Caco-2 (cell line): ENCODE results near the gene TNS3. TPM values are rescaled to one million over a fixed set of nuclear protein-coding genes. Genes with fewer than 3 reads are reported as not detected.

Experiments
- BruUV-seq: library from RNA; stranded (reverse); fragments of 400-500 nt; replicated peaks from 2 replicates; lab custom pipeline; 2021; lab: Mats Ljungman, UMichigan
- CTCF ChIA-PET: fragments of 300-600 bp; sonication (Branson Sonifier 250); formaldehyde crosslinking; loops from one replicate; lab custom pipeline; 2022; ENCODE audit warnings: antibody characterized with exemption; lab: Charles Lee
- POLR2A ChIA-PET: fragments of 300-600 bp; sonication (Branson Sonifier 250); formaldehyde crosslinking; loops from one replicate; lab custom pipeline; 2022; ENCODE audit warnings: antibody characterized with exemption; lab: Charles Lee
- DNase-seq, 2 experiments: peaks; one replicate each; pipeline versions ENCODE4 v3.0.0 to v3.0.0-alpha.2; 2020 to 2022
- H3K27me3 ChIP-seq: replicated peaks from 2 replicates; pipeline ENCODE4 v1.6.0; 2011; ENCODE audit warnings: low read length; ENCODE audit not compliant: control insufficient read depth, insufficient read depth
- H3K36me3 ChIP-seq: 2 replicates; pipeline ENCODE4 v1.5.1; 2011; ENCODE audit warnings: low read length; ENCODE audit not compliant: control insufficient read depth, insufficient read depth
- H3K4me1 ChIP-seq: fragments of 250-450 bp; sonication (Bioruptor Pico); 2 replicates; pipeline ENCODE4 v1.5.1; 2020; ENCODE audit warnings: mild to moderate bottlenecking
- H3K4me3 ChIP-seq: 2 replicates; pipeline ENCODE4 v1.5.1; 2011; ENCODE audit warnings: low read depth, mild to moderate bottlenecking, control low read depth, low read length
- H3K9me3 ChIP-seq: fragments of 250-450 bp; sonication (Bioruptor Pico); 2 replicates; pipeline ENCODE4 v1.5.1; 2020; ENCODE audit warnings: mild to moderate bottlenecking, moderate library complexity
- H3K27ac Mint-ChIP-seq: one replicate; pipeline ENCODE4 v1.8.0; 2022; ENCODE audit warnings: mixed read lengths; ENCODE audit not compliant: unreplicated experiment
- H3K27me3 Mint-ChIP-seq: one replicate; pipeline ENCODE4 v1.8.0; 2022; ENCODE audit warnings: mixed read lengths; ENCODE audit not compliant: insufficient read depth, unreplicated experiment
- H3K36me3 Mint-ChIP-seq: one replicate; pipeline ENCODE4 v1.8.0; 2022; ENCODE audit warnings: mild to moderate bottlenecking, mixed read lengths; ENCODE audit not compliant: insufficient read depth, unreplicated experiment
- H3K4me1 Mint-ChIP-seq: one replicate; pipeline ENCODE4 v1.8.0; 2022; ENCODE audit warnings: low read depth, mixed read lengths; ENCODE audit not compliant: unreplicated experiment
- H3K4me3 Mint-ChIP-seq: one replicate; pipeline ENCODE4 v1.8.0; 2022; ENCODE audit warnings: mild to moderate bottlenecking, moderate library complexity, mixed read lengths; ENCODE audit not compliant: unreplicated experiment
- H3K9me3 Mint-ChIP-seq: one replicate; pipeline ENCODE4 v1.8.0; 2022; ENCODE audit warnings: mixed read lengths; ENCODE audit not compliant: unreplicated experiment
- intact Hi-C: fragments of 100-400 bp; cut with micrococcal nuclease; formaldehyde crosslinking; loops from one replicate; pipeline ENCODE4 v1.10.0; 2022; ENCODE audit not compliant: unreplicated experiment
- total RNA-seq: library from RNA; stranded (reverse); gene quantifications from 2 replicates; pipeline ENCODE4 v1.2.3, GENCODE V29; 2022
- TF ChIP-seq, protein P1 (sequence below), 2 experiments: fragments of 200-600 bp in 1 of 2; IDR thresholded peaks; 1 replicate in 1 of 2; 2 replicates in 1 of 2; pipeline versions ENCODE4 v1.5.1 to v1.8.0; 2011 to 2022; ENCODE audit warnings: antibody characterized with exemption in 1 of 2, control low read depth in 1 of 2, inconsistent platforms in 1 of 2, low read depth in 1 of 2, low read length in 1 of 2, mild to moderate bottlenecking in 1 of 2, moderate library complexity in 1 of 2; ENCODE audit not compliant: insufficient read depth in 1 of 2, severe bottlenecking in 1 of 2, unreplicated experiment in 1 of 2

Gene TNS3
- total RNA-seq, 1 experiment from 2014 or later = 263 TPM

DNA sequence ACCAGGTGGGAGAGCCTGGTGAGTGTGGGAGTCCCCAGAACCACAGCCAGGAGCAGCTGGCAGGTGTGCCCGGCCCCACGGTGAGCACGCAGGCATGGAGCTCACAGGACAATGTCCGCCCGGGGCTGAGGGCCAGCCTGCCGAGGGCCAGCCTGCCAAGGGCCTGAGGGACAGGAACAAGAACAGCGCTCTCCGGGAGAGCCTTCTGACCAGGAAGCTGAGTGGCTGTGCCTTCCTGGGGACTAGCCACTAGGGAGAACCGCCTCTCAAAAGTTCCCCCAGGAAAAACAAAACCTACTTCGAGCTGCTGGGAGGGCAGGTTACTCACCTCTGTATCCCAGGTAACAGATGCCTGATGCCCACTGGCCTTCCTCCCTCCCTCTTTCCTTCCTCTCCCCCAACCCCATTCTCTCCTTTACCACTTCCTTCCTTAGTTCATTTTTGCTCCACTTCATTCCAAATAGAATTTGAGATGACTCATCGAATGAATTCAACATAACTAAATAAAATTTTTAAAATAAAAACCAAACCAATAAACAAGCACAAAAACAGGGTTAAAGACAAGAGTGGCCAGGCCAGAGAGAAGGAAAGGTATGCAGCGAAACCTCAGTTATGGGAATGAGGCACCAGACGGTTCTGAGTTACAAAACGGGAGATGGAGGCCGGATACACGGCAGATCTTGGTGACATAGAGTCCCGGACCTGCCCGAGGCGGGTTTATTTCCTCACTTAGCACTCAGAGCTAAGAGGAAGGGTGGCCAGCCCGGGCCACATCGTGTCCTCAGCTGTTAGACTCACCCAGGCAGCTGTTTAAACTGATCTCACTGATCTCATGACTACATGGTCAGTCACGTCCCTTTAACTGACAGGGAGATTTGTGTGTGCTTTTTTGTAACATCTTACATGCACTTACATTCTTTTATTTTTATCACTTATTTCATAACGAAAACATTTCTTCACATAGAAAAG lies 128.5 kb downstream of the TNS3 start:
- TF ChIP-seq, protein P1, sequence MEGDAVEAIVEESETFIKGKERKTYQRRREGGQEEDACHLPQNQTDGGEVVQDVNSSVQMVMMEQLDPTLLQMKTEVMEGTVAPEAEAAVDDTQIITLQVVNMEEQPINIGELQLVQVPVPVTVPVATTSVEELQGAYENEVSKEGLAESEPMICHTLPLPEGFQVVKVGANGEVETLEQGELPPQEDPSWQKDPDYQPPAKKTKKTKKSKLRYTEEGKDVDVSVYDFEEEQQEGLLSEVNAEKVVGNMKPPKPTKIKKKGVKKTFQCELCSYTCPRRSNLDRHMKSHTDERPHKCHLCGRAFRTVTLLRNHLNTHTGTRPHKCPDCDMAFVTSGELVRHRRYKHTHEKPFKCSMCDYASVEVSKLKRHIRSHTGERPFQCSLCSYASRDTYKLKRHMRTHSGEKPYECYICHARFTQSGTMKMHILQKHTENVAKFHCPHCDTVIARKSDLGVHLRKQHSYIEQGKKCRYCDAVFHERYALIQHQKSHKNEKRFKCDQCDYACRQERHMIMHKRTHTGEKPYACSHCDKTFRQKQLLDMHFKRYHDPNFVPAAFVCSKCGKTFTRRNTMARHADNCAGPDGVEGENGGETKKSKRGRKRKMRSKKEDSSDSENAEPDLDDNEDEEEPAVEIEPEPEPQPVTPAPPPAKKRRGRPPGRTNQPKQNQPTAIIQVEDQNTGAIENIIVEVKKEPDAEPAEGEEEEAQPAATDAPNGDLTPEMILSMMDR (IDR thresholded peaks at IDR 0.05; ENCODE audit: insufficient read depth in 1 of 2, low read depth in 1 of 2, low read length in 1 of 2, severe bottlenecking in 1 of 2, unreplicated experiment in 1 of 2) = no peak
- no peaks in the 10 kb centered on the region for H3K27me3 ChIP-seq
- BruUV-seq = no TSS peak
- CTCF ChIA-PET = no interaction called here
- no peaks in the 10 kb centered on the region for H3K9me3 ChIP-seq
- H3K36me3 Mint-ChIP-seq = peaks cover 86% of the 10 kb centered on the region
- no peak overlapping the region for H3K4me3 Mint-ChIP-seq
- peaks cover 3% of the 10 kb centered on the region; the same call in 1 of the 2 replicates for H3K4me1 ChIP-seq
- H3K4me3 ChIP-seq = no peak overlapping the region
- intact Hi-C loops = no loop called here
- H3K27me3 Mint-ChIP-seq = no peaks in the 10 kb centered on the region
- peak overlapping the region; percentile 65 for H3K27ac Mint-ChIP-seq
- no peak for DNase-seq
- peaks cover 1% of the 10 kb centered on the region; the same call in 1 of the 2 replicates for H3K36me3 ChIP-seq
- no peaks in the 10 kb centered on the region for H3K9me3 Mint-ChIP-seq
- POLR2A ChIA-PET = no interaction called here
- peaks cover 25% of the 10 kb centered on the region for H3K4me1 Mint-ChIP-seq

DNA sequence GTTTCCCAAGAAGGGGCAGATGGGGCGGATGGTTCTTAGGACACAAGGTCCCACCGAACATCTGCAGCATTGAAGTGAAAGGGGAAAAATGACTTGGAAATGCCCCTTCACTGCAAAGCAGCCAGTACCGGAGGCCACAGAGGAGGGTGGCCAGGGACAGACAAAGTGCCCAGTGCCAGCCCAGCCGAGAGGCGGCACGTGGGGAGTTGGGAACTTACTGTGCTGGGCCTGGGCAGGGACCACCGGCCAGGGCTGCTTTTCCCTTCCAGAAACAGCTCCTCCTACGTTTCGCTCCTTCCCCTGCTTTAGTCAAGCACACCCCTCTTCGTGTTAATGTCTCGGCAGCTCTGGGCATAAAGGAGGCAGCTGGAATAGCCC lies 129.2 kb downstream of the TNS3 start:
- H3K4me3 Mint-ChIP-seq = no peak overlapping the region
- no peak overlapping the region for H3K27ac Mint-ChIP-seq
- Histone ChIP-seq H3K36me3 (peaks cover 1% of the 10 kb centered on the region; the same call in 1 of the 2 replicates), H3K27me3 (no peaks in the 10 kb centered on the region), H3K4me1 (peaks cover 3% of the 10 kb centered on the region; the same call in 1 of the 2 replicates), H3K4me3 (no peak overlapping the region), H3K9me3 (no peaks in the 10 kb centered on the region)
- no TSS peak for BruUV-seq
- no peaks in the 10 kb centered on the region for H3K9me3 Mint-ChIP-seq
- intact Hi-C loops = no loop called here
- DNase-seq = no peak
- ChIA-PET POLR2A (no interaction called here), CTCF (no interaction called here)
- TF ChIP-seq, protein P1 (IDR thresholded peaks at IDR 0.05; ENCODE audit: insufficient read depth in 1 of 2, low read depth in 1 of 2, low read length in 1 of 2, severe bottlenecking in 1 of 2, unreplicated experiment in 1 of 2) = no peak
- H3K36me3 Mint-ChIP-seq = peaks cover 87% of the 10 kb centered on the region
- H3K4me1 Mint-ChIP-seq = peaks cover 28% of the 10 kb centered on the region
- H3K27me3 Mint-ChIP-seq = no peaks in the 10 kb centered on the region

DNA sequence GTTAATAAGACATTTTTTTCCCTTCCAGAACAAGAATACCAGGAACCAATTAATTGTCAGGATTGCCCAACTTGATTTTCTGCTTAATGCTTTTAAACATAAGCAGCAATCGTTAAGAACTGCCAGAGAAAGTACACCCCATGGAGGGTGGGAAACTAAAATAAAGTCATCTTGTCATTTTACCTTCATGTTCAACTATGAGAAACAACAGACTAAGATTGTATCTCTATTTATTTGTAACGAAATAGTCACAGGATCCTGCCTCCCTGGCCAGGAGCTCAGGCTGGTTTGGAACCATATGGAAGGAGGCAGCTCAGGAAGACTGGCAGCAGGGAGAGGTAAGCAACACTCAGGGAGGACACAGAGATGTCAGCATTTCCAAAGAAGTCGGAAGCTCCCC lies 129.6 kb downstream of the TNS3 start:
- no peak overlapping the region for H3K27ac Mint-ChIP-seq

More for the DNA sequence above, 129.6 kb downstream of the TNS3 start:
- TF ChIP-seq, protein P1 (IDR thresholded peaks at IDR 0.05; ENCODE audit: insufficient read depth in 1 of 2, low read depth in 1 of 2, low read length in 1 of 2, severe bottlenecking in 1 of 2, unreplicated experiment in 1 of 2) = no peak
- Histone ChIP-seq H3K4me3 (no peak overlapping the region), H3K36me3 (peaks cover 1% of the 10 kb centered on the region; the same call in 1 of the 2 replicates), H3K4me1 (peaks cover 3% of the 10 kb centered on the region; the same call in 1 of the 2 replicates), H3K9me3 (no peaks in the 10 kb centered on the region), H3K27me3 (no peaks in the 10 kb centered on the region)
- no peak for DNase-seq
- H3K9me3 Mint-ChIP-seq = no peaks in the 10 kb centered on the region
- POLR2A ChIA-PET = no interaction called here
- H3K36me3 Mint-ChIP-seq = peaks cover 87% of the 10 kb centered on the region
- peaks cover 28% of the 10 kb centered on the region for H3K4me1 Mint-ChIP-seq
- no peak overlapping the region for H3K4me3 Mint-ChIP-seq
- CTCF ChIA-PET = no interaction called here
- no TSS peak for BruUV-seq
- no peaks in the 10 kb centered on the region for H3K27me3 Mint-ChIP-seq
- intact Hi-C loops = no loop called here
